NCI-H1930 (cell line): Measurements from ENCODE around the gene C6orf15.
"Not testable (repeated sequence)": the region's sequence is repeated elsewhere in the genome, so short reads cannot be mapped to it uniquely, and the experiment has no call there.

Experiments
- DNase-seq, 2 experiments: peaks; one replicate each; lab custom pipeline; 2025; lab: John Stamatoyannopoulos, UW

C6orf15 gene

GRCh38 chr6:31067891-31068668 lies 44.3 kb downstream of the C6orf15 start:
- DNase-seq = not testable (repeated sequence)

- not testable (repeated sequence) for DNase-seq
Observed at GRCh38 chr6:31067028-31067427, 45.3 kb downstream of the C6orf15 start.

- no peak for DNase-seq
Observed at GRCh38 chr6:31065556-31065955, 46.8 kb downstream of the C6orf15 start.

GRCh38 chr6:31063906-31064435 lies 48.4 kb downstream of the C6orf15 start:
- no peak for DNase-seq
